Suprapubic skin (tissue), 4 donors: ENCODE data around the gene CCDC136.

ENCODE experiments used
- CTCF ChIP-seq, 2 donors: fragments of 200-600 bp in 1 of 2; fragments of 450-650 bp in 1 of 2; sonication (generic) in 1 of 2; IDR thresholded peaks; one replicate each; pipeline ENCODE4 v1.5.1; 2016 to 2019; ENCODE audit warnings: antibody characterized with exemption in 2 of 2, mild to moderate bottlenecking in 1 of 2, moderate library complexity in 1 of 2
- EP300 ChIP-seq: sonication (generic); formaldehyde crosslinking; IDR thresholded peaks from one replicate; pipeline ENCODE4 v1.6.1; 2017; ENCODE audit warnings: antibody characterized with exemption
- POLR2A ChIP-seq, 2 donors: fragments of 450-650 bp; IDR thresholded peaks; one replicate each; pipeline ENCODE4 v1.6.1; 2017; ENCODE audit warnings: antibody characterized with exemption in 2 of 2, mild to moderate bottlenecking in 2 of 2, moderate library complexity in 2 of 2
- POLR2AphosphoS5 ChIP-seq, 3 donors: sonication (generic); formaldehyde crosslinking; IDR thresholded peaks; one replicate each; pipeline ENCODE4 v1.6.1; 2017; ENCODE audit warnings: antibody characterized with exemption in 3 of 3

DNA sequence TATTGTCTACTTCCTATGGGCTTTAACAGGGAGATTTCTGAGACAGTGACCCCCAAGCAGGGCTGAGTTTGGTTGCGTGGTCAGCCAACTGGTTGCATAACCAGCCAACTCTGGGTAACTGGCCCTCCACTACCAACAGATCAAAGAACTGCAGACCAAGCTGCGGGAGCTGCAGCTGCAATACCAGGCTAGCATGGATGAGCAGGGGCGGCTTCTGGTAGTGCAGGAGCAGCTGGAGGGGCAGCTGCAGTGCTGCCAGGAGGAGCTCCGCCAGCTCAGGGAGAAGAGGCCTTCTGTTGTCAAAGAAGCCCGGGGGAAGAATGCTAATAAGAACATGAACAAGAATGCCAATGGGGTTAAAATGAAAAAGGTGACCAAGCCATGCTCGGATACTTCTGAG, 22.7 kb downstream of the CCDC136 start:
- no peak for TF ChIP-seq POLR2AphosphoS5 (IDR thresholded peaks at IDR 0.05)
- no peak for TF ChIP-seq EP300
- TF ChIP-seq POLR2A (IDR thresholded peaks at IDR 0.05), result no peak
- no peak for TF ChIP-seq CTCF (IDR thresholded peaks at IDR 0.05)
